IPS-15b (cell line): ENCODE measurements around the gene HPCAL1.

Experiments
- H3K27me3 ChIP-seq: one replicate; pipeline ENCODE4 v1.6.1; 2013; ENCODE audit warnings: low read length; ENCODE audit not compliant: control insufficient read depth, insufficient read depth
- H3K36me3 ChIP-seq: one replicate; pipeline ENCODE4 v1.6.1; 2013; ENCODE audit warnings: low read length; ENCODE audit not compliant: control insufficient read depth, insufficient read depth
- H3K4me1 ChIP-seq: one replicate; pipeline ENCODE4 v1.6.1; 2013; ENCODE audit warnings: mild to moderate bottlenecking, low read length; ENCODE audit not compliant: control insufficient read depth, insufficient read depth
- H3K4me3 ChIP-seq: one replicate; pipeline ENCODE4 v1.5.1; 2013; ENCODE audit warnings: low read depth, low read length
- H3K9ac ChIP-seq: one replicate; pipeline ENCODE4 v1.6.1; 2013; ENCODE audit warnings: low read depth, mild to moderate bottlenecking, low read length
- H3K9me3 ChIP-seq: one replicate; pipeline ENCODE4 v1.6.1; 2013; ENCODE audit warnings: mild to moderate bottlenecking, low read length; ENCODE audit not compliant: control insufficient read depth, insufficient read depth

The HPCAL1 gene

DNA sequence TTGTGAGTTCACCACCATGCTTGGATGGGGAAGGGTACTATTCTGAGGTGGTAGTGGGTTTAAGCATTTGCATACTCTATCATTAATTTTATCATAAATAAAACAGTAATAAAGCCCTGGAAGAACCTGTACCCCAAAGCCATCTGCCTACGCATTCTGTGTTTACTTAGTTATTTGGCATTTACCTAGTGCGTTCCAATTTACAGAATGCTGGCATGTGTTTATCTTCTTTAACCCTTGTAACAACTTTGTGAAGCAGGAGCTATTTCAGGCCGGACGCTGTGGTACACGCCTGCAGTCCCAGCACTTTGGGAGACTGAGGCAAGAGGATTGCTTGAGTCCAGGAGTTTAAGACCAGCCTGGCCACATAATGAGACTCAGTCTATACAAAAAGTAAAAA, 163.2 kb downstream of the HPCAL1 start:
- Histone ChIP-seq H3K4me3 (no peak overlapping the region), H3K27me3 (no peaks in the 10 kb centered on the region), H3K36me3 (no peaks in the 10 kb centered on the region), H3K4me1 (no peaks in the 10 kb centered on the region), H3K9me3 (no peaks in the 10 kb centered on the region), H3K9ac (no peak overlapping the region)

DNA sequence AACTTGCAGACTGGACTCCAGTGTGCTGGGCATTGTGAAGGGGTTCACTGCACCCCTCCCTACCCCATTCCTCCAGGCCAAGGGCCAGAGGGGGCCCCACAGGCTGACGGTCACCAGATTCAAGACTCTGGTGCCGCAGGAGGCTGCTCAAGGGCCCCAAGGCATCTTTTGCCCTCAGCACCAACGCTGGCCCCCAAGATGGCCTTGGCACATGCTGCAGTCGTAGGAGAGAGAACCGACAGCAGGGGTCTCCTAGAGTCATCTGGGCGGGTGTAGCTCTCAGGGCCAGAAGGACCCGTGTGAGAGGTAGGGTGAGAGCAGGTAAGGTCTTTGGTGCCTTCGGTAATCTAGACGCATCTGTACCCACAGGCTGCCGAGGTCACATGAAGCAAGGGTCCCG, 164.1 kb downstream of the HPCAL1 start:
- Histone ChIP-seq H3K27me3 (no peaks in the 10 kb centered on the region), H3K4me1 (no peaks in the 10 kb centered on the region), H3K36me3 (no peaks in the 10 kb centered on the region), H3K4me3 (no peak overlapping the region), H3K9me3 (no peaks in the 10 kb centered on the region), H3K9ac (no peak overlapping the region)

DNA sequence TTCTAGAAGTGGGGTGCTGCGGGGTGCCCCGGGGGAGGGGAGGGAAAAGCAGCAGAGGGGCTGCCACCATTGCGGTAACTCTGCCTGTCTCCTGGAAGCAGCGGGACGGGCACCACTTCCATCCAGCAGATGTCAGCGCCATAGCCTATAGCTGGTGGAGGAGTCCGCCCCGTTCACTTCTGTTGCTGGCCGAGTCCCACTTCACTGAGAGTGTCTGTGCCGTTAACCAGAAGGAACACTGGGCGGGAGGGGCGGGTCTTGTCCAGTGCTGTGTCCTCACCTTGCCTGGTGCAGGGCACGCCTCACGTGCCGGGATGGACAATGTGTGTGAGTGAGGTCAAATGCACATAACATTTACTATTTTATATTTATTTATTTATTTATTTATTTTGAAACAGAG, 164.7 kb downstream of the HPCAL1 start:
- Histone ChIP-seq H3K9ac (no peak overlapping the region), H3K4me1 (no peaks in the 10 kb centered on the region), H3K36me3 (no peaks in the 10 kb centered on the region), H3K27me3 (no peaks in the 10 kb centered on the region), H3K4me3 (no peak overlapping the region), H3K9me3 (no peaks in the 10 kb centered on the region)

DNA sequence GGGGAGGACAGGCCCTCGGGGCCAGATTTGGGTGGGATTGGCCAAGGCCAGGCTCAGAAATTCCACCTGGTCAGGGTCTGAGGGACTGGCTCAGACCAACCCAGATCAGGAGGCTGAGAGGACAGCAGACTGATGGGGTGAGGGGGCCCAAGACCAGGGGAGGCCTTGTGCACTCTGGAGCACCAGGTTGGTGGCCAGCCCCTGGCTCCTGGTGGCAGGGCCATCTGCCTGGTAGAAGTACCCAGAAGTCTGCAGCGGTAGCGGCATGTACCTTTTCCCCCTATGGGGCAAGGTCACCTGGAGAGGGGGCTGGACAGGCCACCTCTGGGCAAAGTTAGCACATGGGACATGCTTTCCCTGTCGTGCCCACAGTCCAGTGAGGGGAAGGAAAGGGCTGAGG, 166.6 kb downstream of the HPCAL1 start:
- Histone ChIP-seq H3K27me3 (no peaks in the 10 kb centered on the region), H3K36me3 (no peaks in the 10 kb centered on the region), H3K4me3 (no peak overlapping the region)

DNA sequence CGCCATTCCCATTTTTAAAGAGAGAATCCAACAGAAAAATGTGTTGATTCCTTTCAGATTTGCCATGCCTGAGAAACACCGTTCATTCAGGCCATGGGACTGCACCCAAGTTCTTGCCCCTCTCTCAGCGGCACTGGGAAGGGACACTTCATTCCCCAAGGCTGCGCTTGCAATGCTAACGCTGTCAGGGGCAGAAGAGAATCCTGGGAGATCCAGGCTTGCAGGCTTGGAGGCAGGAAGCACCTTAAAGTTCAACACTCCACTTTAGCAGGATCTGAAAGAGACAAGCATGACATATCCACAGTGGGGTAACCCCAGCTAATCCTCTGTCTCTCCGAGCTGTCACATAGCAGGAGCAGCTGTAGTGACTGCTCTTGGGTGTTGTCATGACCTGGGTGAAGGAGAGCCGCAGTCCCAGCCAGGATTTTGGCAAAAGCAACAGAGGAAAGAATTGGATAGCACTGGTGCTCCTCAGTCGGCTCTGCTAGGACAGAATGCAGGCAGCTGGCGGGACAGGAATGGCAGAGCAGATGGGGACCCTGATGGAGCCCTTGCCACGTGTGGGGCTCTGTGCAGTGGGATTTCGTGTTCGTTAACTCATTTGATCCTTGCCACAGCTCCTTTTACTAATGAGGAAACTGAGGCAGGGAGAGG, 167.4 kb downstream of the HPCAL1 start:
- Histone ChIP-seq H3K36me3 (no peaks in the 10 kb centered on the region), H3K9ac (no peak overlapping the region), H3K4me1 (no peaks in the 10 kb centered on the region), H3K9me3 (no peaks in the 10 kb centered on the region), H3K4me3 (no peak overlapping the region), H3K27me3 (no peaks in the 10 kb centered on the region)

More for the DNA sequence above, 166.6 kb downstream of the HPCAL1 start:
- no peaks in the 10 kb centered on the region for H3K9me3 ChIP-seq
- H3K9ac ChIP-seq, result no peak overlapping the region
- no peaks in the 10 kb centered on the region for H3K4me1 ChIP-seq

DNA sequence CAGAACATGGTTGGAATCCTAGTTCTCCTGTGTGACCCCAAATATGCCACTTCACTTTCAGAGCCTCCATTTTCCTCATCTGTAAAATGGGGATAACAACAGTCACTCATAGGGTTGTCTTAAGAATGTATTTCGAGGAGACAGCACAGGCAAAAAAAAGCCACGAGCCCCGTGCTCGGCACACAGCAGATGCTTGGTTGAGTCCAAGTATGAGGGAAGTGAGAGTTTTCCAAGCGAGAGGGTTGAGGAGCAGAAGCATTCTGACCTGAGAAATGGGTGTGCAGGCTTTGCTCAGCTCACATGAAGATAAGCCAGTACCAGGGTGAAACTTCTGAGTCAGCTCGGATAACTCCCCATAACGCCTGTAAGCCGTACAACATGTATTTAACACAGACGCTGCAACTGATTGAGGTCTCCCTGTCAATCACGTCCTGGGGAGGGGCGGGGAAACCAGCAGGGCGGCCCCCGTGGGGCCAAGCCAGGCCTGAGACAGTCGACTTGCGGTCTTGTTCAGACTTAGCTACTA, 168.4 kb downstream of the HPCAL1 start:
- Histone ChIP-seq H3K36me3 (no peaks in the 10 kb centered on the region), H3K4me1 (no peaks in the 10 kb centered on the region), H3K4me3 (no peak overlapping the region), H3K9ac (no peak overlapping the region), H3K9me3 (no peaks in the 10 kb centered on the region), H3K27me3 (no peaks in the 10 kb centered on the region)

DNA sequence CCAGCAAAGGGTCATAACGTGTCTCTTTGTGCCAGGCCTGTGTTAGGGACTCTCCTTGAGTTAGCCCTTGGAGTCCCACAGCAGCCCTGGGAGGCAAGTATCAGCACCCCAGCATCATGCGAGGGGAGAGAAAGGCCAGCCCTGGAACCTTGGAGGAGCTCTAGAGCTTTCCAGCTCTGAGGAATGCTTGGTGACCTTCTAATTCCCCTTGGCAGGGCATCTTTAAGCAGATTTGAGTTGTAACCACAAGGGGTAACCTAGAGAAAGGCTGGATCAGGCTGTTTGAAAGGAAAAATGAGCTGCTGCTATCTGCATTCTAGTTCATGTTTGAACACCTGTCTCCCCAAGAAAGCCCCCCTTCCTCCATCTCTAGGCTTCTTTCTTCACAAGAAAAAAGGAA, 169.3 kb downstream of the HPCAL1 start:
- H3K4me3 ChIP-seq, result no peak overlapping the region
- H3K27me3 ChIP-seq, result no peaks in the 10 kb centered on the region
- H3K36me3 ChIP-seq, result no peaks in the 10 kb centered on the region
- H3K9ac ChIP-seq, result no peak overlapping the region
- H3K4me1 ChIP-seq, result no peaks in the 10 kb centered on the region
- H3K9me3 ChIP-seq, result no peaks in the 10 kb centered on the region

DNA sequence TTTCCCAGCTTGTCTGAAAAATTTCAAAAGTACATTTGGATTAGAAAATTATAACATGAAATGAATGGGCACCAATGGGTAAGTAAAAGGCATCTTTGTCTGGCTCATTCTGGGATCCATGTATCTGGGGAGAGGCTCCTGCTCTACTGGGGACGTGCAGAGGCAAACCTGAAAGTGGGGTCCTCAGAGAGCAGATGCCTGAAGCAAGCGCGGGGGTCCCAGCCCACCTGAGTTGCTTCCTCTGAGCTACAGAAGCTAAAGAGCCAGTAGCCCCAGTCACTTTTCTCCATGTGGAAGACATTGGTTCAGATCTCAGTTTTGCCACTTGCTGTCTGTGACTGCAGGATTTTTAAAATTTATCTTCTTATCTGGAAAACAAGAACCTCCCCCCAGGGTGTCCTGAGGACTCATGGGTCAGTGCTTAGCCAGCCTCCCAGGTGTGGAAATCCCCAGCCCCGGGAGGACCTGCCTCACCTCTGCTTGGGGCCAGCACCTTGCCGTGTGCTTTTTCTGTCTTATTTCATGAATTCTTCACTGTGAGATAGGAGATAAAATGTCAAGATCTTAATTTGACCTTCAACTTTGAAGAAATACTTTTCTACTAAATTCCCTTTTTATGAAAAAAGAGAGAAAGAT, 170.5 kb downstream of the HPCAL1 start:
- Histone ChIP-seq H3K9me3 (no peaks in the 10 kb centered on the region), H3K36me3 (no peaks in the 10 kb centered on the region), H3K4me3 (no peak overlapping the region), H3K4me1 (peaks cover 5% of the 10 kb centered on the region), H3K27me3 (no peaks in the 10 kb centered on the region), H3K9ac (no peak overlapping the region)

DNA sequence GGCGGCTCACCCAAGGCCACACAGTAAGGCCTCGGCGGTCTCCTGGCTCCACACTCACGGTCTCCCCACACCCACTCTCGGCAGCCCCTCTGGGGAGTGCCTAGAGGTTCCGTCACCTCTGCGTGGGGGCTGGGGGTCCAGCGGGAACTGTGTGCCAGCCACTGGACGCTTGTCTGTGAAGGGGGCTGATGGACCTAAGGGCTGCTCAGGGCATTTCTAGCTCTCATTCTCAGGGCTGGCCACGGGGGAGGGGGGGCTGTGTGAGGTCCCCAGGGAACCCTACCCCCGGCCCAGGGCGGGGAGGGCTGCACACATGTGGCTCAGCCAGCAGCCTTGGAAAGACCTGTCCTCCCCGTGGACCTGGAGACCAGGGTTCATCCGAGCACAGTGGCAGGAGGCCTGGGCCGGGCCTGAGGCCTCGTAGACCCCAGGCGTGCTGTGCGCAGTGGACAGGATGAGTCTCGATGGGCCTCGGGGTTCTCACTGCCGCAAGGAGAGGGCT, 172.6 kb downstream of the HPCAL1 start:
- peaks cover 5% of the 10 kb centered on the region for H3K4me1 ChIP-seq
- no peaks in the 10 kb centered on the region for H3K36me3 ChIP-seq
- H3K9me3 ChIP-seq, result no peaks in the 10 kb centered on the region
- no peak overlapping the region for H3K9ac ChIP-seq
- H3K27me3 ChIP-seq, result peaks cover 3% of the 10 kb centered on the region
- no peak overlapping the region for H3K4me3 ChIP-seq

DNA sequence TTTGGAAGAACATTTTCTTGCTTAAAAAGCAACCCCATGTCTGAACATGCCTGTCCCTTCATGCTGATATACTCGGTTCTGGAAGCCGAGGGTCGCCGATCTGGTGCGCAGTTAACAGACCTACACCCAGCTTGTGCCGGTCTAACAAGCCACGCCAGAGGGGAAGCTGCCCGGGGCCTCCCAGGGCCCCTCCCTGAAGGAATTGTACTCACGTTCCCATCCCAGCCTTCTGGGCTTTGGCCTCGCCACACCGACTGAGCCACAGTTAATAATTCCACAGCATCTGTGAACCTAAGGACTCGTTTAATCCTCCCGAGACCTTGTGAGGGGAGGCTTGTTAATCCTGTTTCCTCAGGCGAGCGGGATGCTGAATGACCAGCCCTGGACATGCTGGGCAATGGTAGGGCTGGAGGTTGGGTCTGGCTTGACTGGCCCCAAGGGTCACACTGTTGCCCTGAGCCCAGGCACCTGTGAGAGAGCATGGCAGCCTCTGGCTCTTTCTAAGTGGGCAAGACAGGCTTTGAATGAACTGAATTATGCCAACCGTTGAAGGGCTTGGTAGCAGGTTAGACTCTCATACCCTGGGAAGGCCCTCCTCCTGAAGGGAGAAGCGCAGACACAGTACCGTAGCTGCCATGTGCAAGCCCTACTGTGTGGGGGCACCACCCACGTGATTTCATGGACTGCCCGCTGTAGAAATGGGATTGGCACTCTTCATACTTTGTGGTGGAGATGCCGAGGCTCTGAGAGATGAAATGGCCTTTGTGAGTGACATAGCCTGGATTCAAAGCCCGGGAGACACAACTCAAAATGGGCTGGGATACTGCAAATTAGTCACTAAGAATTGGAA, 173.3 kb downstream of the HPCAL1 start:
- no peaks in the 10 kb centered on the region for H3K36me3 ChIP-seq
- peaks cover 3% of the 10 kb centered on the region for H3K27me3 ChIP-seq
- no peak overlapping the region for H3K4me3 ChIP-seq
- H3K9ac ChIP-seq, result no peak overlapping the region
- no peaks in the 10 kb centered on the region for H3K9me3 ChIP-seq
- peaks cover 5% of the 10 kb centered on the region for H3K4me1 ChIP-seq

DNA sequence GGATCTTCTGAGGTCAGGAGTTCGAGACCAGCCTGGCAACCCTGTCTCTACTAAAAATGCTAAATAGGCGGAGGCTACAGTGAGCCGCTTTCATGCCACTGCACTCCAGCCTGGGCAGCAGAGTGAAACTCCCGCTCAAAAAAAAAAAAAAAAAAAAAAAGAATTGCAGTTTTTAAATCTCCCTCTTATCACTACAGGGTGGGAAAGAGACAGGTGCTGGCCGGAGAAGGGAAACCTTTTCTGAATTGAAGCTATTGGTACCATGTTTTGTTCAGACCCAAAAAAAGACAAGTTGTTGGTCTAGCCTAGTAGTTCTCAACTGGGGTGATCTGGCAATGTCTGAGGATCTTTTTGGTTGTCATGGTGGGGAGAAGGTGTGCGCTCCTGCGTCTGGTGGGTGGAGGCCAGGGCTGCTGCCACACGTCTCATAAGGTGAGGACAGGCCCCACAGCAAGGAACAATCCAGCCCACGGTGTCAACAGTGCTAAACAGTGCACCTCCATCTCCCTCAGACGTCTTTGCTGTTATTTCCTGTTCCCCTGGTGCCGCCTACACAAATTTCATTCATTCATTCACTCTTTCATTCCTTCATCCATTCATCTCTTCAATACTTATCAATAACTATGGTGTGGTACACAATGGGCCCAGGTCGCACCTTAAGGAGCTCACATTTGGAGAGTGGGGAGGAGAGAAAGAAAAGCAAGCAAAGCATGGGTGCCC, 174.2 kb downstream of the HPCAL1 start:
- Histone ChIP-seq H3K9me3 (no peaks in the 10 kb centered on the region), H3K4me1 (peaks cover 5% of the 10 kb centered on the region)

More for the DNA sequence above, 174.2 kb downstream of the HPCAL1 start:
- Histone ChIP-seq H3K27me3 (peaks cover 3% of the 10 kb centered on the region), H3K36me3 (no peaks in the 10 kb centered on the region), H3K9ac (no peak overlapping the region), H3K4me3 (no peak overlapping the region)
